Measurements from ENCODE around the gene NUDT1. TPM values are rescaled to one million over a fixed set of nuclear protein-coding genes. Genes with fewer than 3 reads are reported as not detected.
A peak's percentile ranks its signal among the peaks of the same experiment; 100 is the strongest.

The NUDT1 gene
- total RNA-seq, 2 donors from 2014 or later, result 56.0 to 84.7 TPM

- no peak overlapping the region for H3K4me3 ChIP-seq (ENCODE audit: low read length)
- no peak for DNase-seq
- WGBS, 2 experiments (ENCODE audit: insufficient coverage in 1 of 2, insufficient read length in 1 of 2), result 90 to 95% methylated on average over 5 to 9 of the region's 9 CpGs
Observed at GRCh38 chr7:2272031-2272430, 30.0 kb downstream of the NUDT1 start.

GRCh38 chr7:2273866-2274265 is 31.8 kb downstream of the NUDT1 start:
- Mint-ChIP-seq H3K9me3 (peaks cover 3% of the 10 kb centered on the region), H3K27ac (peak overlapping the region; percentile 44), H3K4me3 (no peak overlapping the region), H3K27me3 (ENCODE audit: insufficient read depth) (no peaks in the 10 kb centered on the region), H3K4me1 (peaks cover 24% of the 10 kb centered on the region), H3K36me3 (ENCODE audit: low read depth) (peaks cover 37% of the 10 kb centered on the region)
- H3K36me3 ChIP-seq (ENCODE audit: control insufficient read depth, insufficient read depth, low read length), result peaks cover 12% of the 10 kb centered on the region
- H3K9ac ChIP-seq (ENCODE audit: extremely low read depth, low read length, poor library complexity, severe bottlenecking), result no peak overlapping the region
- H3K9me3 ChIP-seq (ENCODE audit: control insufficient read depth, low read length), result no peaks in the 10 kb centered on the region
- peaks cover 21% of the 10 kb centered on the region for H3K4me1 ChIP-seq (ENCODE audit: control insufficient read depth, insufficient read depth, low read length)
- TF ChIP-seq CTCF (conservative IDR thresholded peaks at IDR 0.05), result no peak
- no peak for DNase-seq
- H3K4me3 ChIP-seq (ENCODE audit: low read length), result no peak overlapping the region
- no peaks in the 10 kb centered on the region for H3K27me3 ChIP-seq (ENCODE audit: control insufficient read depth, insufficient read depth, low read length, poor library complexity, severe bottlenecking)
- no peak overlapping the region for H3K27ac ChIP-seq (ENCODE audit: low read depth, low read length)
- 96 to 98% methylated on average over 18 to 20 of the region's 20 CpGs for WGBS, 2 experiments (ENCODE audit: insufficient coverage in 1 of 2, insufficient read length in 1 of 2)

More at GRCh38 chr7:2272031-2272430, 30.0 kb downstream of the NUDT1 start:
- Histone ChIP-seq H3K27ac (ENCODE audit: low read depth, low read length) (no peak overlapping the region), H3K36me3 (ENCODE audit: control insufficient read depth, insufficient read depth, low read length) (peaks cover 12% of the 10 kb centered on the region), H3K9me3 (ENCODE audit: control insufficient read depth, low read length) (no peaks in the 10 kb centered on the region), H3K27me3 (ENCODE audit: control insufficient read depth, insufficient read depth, low read length, poor library complexity, severe bottlenecking) (no peaks in the 10 kb centered on the region), H3K4me1 (ENCODE audit: control insufficient read depth, insufficient read depth, low read length) (peaks cover 21% of the 10 kb centered on the region), H3K9ac (ENCODE audit: extremely low read depth, low read length, poor library complexity, severe bottlenecking) (no peak overlapping the region)
- Mint-ChIP-seq H3K4me3 (no peak overlapping the region), H3K27ac (peak overlapping the region; percentile 8), H3K36me3 (ENCODE audit: low read depth) (peaks cover 27% of the 10 kb centered on the region), H3K9me3 (peaks cover 3% of the 10 kb centered on the region), H3K4me1 (peaks cover 24% of the 10 kb centered on the region), H3K27me3 (ENCODE audit: insufficient read depth) (no peaks in the 10 kb centered on the region)
- no peak for TF ChIP-seq CTCF (conservative IDR thresholded peaks at IDR 0.05)

- 85 to 92% methylated on average over 6 to 7 of the region's 7 CpGs for WGBS, 2 experiments (ENCODE audit: insufficient coverage in 1 of 2, insufficient read length in 1 of 2)
- no peak for TF ChIP-seq CTCF (conservative IDR thresholded peaks at IDR 0.05)
- Histone ChIP-seq H3K27ac (ENCODE audit: low read depth, low read length) (no peak overlapping the region), H3K4me3 (ENCODE audit: low read length) (no peak overlapping the region), H3K9me3 (ENCODE audit: control insufficient read depth, low read length) (no peaks in the 10 kb centered on the region), H3K36me3 (ENCODE audit: control insufficient read depth, insufficient read depth, low read length) (peaks cover 12% of the 10 kb centered on the region), H3K4me1 (ENCODE audit: control insufficient read depth, insufficient read depth, low read length) (peaks cover 18% of the 10 kb centered on the region), H3K9ac (ENCODE audit: extremely low read depth, low read length, poor library complexity, severe bottlenecking) (no peak overlapping the region), H3K27me3 (ENCODE audit: control insufficient read depth, insufficient read depth, low read length, poor library complexity, severe bottlenecking) (no peaks in the 10 kb centered on the region)
- Mint-ChIP-seq H3K27ac (no peak overlapping the region), H3K4me1 (peaks cover 21% of the 10 kb centered on the region), H3K27me3 (ENCODE audit: insufficient read depth) (no peaks in the 10 kb centered on the region), H3K9me3 (no peaks in the 10 kb centered on the region), H3K4me3 (no peak overlapping the region), H3K36me3 (ENCODE audit: low read depth) (peaks cover 35% of the 10 kb centered on the region)
- DNase-seq, result no peak
Observed at GRCh38 chr7:2274666-2275065, 32.6 kb downstream of the NUDT1 start.

All from endodermal cell (in vitro differentiated cells).